Keratinocyte (primary cell): ENCODE results near the gene FLYWCH2. TPM values are rescaled to one million over a fixed set of nuclear protein-coding genes. Genes with fewer than 3 reads are reported as not detected.

ENCODE experiments used
- DNase-seq: peaks from one replicate; pipeline ENCODE4 v3.0.0-alpha.2; 2011; ENCODE audit warnings: low read depth, missing footprints, low spot score
- FAIRE-seq: peaks from 2 replicates; lab custom pipeline; 2011; peaks lifted over from hg19 to GRCh38; lab: Jason Lieb, UNC
- H2AFZ ChIP-seq: 2 replicates; pipeline ENCODE4 v1.6.0; 2012; ENCODE audit warnings: low read length, control low read depth, inconsistent platforms; ENCODE audit not compliant: control insufficient read depth
- H3K27ac ChIP-seq: 2 replicates; pipeline ENCODE4 v1.5.1; 2011; ENCODE audit warnings: low read length; ENCODE audit not compliant: control insufficient read depth, insufficient read depth
- H3K27me3 ChIP-seq: 3 replicates; pipeline ENCODE4 v1.6.0; 2011; ENCODE audit warnings: low read length; ENCODE audit not compliant: control insufficient read depth, insufficient read depth; ENCODE audit errors: extremely low read depth
- H3K36me3 ChIP-seq, 2 experiments: 2 replicates in 1 of 2; 3 replicates in 1 of 2; pipeline ENCODE4 v1.5.1; 2011; ENCODE audit warnings: low read length in 2 of 2, mild to moderate bottlenecking in 1 of 2; ENCODE audit not compliant: control insufficient read depth in 2 of 2, insufficient read depth in 2 of 2; ENCODE audit errors: extremely low read depth in 1 of 2
- H3K4me1 ChIP-seq: 3 replicates; pipeline ENCODE4 v1.5.1; 2011; ENCODE audit warnings: low read length; ENCODE audit not compliant: control insufficient read depth, insufficient read depth; ENCODE audit errors: extremely low read depth
- H3K4me2 ChIP-seq: 3 replicates; pipeline ENCODE4 v1.6.0; 2011; ENCODE audit warnings: low read depth, low read length; ENCODE audit not compliant: control insufficient read depth, insufficient read depth; ENCODE audit errors: extremely low read depth
- H3K4me3 ChIP-seq, 3 experiments: fragments of 200-600 bp in 1 of 3; sonication (generic) in 1 of 3; 2 replicates in 2 of 3; 3 replicates in 1 of 3; pipeline ENCODE4 v1.5.1; 2011 to 2016; ENCODE audit warnings: low read length in 3 of 3, mild to moderate bottlenecking in 3 of 3, control low read depth in 2 of 3, inconsistent platforms in 1 of 3, low read depth in 1 of 3, mixed read lengths in 1 of 3, mixed run types in 1 of 3, moderate library complexity in 1 of 3; ENCODE audit not compliant: control insufficient read depth in 2 of 3, insufficient read depth in 2 of 3; ENCODE audit errors: extremely low read depth in 1 of 3
- H3K79me2 ChIP-seq: 2 replicates; pipeline ENCODE4 v1.6.0; 2012; ENCODE audit warnings: low read length; ENCODE audit not compliant: control insufficient read depth, insufficient read depth
- H3K9ac ChIP-seq: 3 replicates; pipeline ENCODE4 v1.6.0; 2011; ENCODE audit warnings: low read length; ENCODE audit not compliant: control insufficient read depth, insufficient read depth; ENCODE audit errors: extremely low read depth
- H3K9me1 ChIP-seq: 3 replicates; pipeline ENCODE4 v1.6.0; 2011; ENCODE audit warnings: low read length; ENCODE audit not compliant: control insufficient read depth, insufficient read depth; ENCODE audit errors: extremely low read depth
- H3K9me3 ChIP-seq: 2 replicates; pipeline ENCODE4 v1.5.1; 2012; ENCODE audit warnings: low read depth, low read length; ENCODE audit not compliant: control insufficient read depth
- H4K20me1 ChIP-seq: 3 replicates; pipeline ENCODE4 v1.6.0; 2011; ENCODE audit warnings: low read length; ENCODE audit not compliant: control insufficient read depth, insufficient read depth; ENCODE audit errors: extremely low read depth
- CTCF ChIP-seq, 3 experiments: IDR thresholded peaks in 1 of 3; conservative IDR thresholded peaks in 1 of 3; optimal IDR thresholded peaks in 1 of 3; 2 replicates in 2 of 3; 3 replicates in 1 of 3; pipeline versions ENCODE3 to v1.5.1; 2011; ENCODE audit warnings: low read length in 3 of 3, mild to moderate bottlenecking in 3 of 3, moderate library complexity in 2 of 3, control low read depth in 1 of 3, inconsistent platforms in 1 of 3; ENCODE audit not compliant: insufficient read depth in 2 of 3; ENCODE audit errors: extremely low read depth in 1 of 3
- EZH2 ChIP-seq: IDR thresholded peaks from one replicate; pipeline ENCODE4 v1.6.1; 2012; ENCODE audit warnings: inconsistent platforms, mild to moderate bottlenecking, low read length, moderate library complexity
- dilution Hi-C: fragments of 300-500 bp; cut with MboI; formaldehyde crosslinking; loops from one replicate; pipeline ENCODE4 v1.7.0; 2020; ENCODE audit warnings: low sequenced_read_pairs; ENCODE audit not compliant: extremely low pct_ligation_motif_present
- polyA plus RNA-seq, 5 experiments: library from polyadenylated mRNA; depleted of rRNA in 3 of 5; stranded (reverse) in 3 of 5; stranded (forward) in 1 of 5; unstranded in 1 of 5; fragments of >200 nt; gene quantifications; 1 replicate in 1 of 5; 2 replicates in 3 of 5; 3 replicates in 1 of 5; pipeline versions ENCODE4 v1.2.1 to v1.2.3, GENCODE V29; 2011 to 2012; ENCODE audit warnings: missing spikeins in 2 of 5, low read depth in 1 of 5, low replicate concordance in 1 of 5

Gene FLYWCH2
- polyA plus RNA-seq, 1 donor (not counting 4 experiments of a cell fraction or from before 2014, with no cell fraction given) = 10.1 TPM

DNA sequence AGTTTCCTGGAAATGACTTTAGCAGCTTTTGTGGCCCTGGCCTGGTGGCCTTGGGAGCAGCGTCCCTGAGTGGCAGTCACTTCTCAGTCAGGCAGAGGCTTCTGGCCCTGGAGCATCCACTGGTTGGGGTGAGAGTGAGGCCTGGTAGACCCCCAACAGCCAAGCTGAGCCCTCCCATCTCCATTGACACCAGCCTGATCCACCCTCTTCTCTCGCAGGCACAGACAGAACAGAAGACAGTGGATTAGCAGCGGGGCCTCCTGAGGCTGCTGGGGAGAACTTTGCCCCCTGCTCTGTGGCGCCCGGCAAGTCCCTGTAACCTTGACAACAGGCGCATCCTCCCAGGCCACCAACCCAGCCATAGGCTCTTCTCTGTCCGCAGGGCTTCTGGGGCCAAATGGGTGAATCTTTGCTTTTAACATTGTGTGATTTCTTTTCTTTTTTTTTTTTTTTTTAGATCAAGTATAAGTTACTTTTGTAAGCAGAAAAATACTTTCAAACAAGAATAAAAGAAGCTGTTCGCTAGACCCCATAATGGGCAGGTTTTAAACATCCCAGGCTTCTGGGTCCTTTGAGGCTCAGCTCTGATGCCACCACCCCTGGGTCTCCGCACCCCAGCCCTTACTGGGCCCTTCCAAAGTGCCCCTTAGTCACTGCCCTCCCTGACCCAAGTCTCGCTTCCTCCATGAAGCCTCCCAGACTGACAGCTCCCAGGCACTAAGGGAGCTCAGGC is 16.0 kb downstream of the FLYWCH2 start:
- peaks cover 7 to 8% of the 10 kb centered on the region in 2 experiments for H3K36me3 ChIP-seq
- no peak for FAIRE-seq
- no peaks in the 10 kb centered on the region for H3K79me2 ChIP-seq
- TF ChIP-seq CTCF (optimal IDR thresholded peaks at IDR 0.05 in 1 of 3, IDR thresholded peaks at IDR 0.05 in 1 of 3, conservative IDR thresholded peaks at IDR 0.05 in 1 of 3; ENCODE audit: extremely low read depth in 1 of 3, insufficient read depth in 2 of 3, low read length in 3 of 3) = no peak
- TF ChIP-seq EZH2 = no peak
- no peaks in the 10 kb centered on the region for H4K20me1 ChIP-seq
- no peak overlapping the region for H2AFZ ChIP-seq
- no peaks in the 10 kb centered on the region for H3K9me1 ChIP-seq
- H3K9me3 ChIP-seq = no peaks in the 10 kb centered on the region
- no peak overlapping the region for H3K4me2 ChIP-seq
- no peak overlapping the region for H3K27ac ChIP-seq
- H3K4me1 ChIP-seq = peaks cover 3% of the 10 kb centered on the region
- H3K9ac ChIP-seq = no peak overlapping the region
- H3K27me3 ChIP-seq = no peaks in the 10 kb centered on the region
- dilution Hi-C loops = no loop called here
- H3K4me3 ChIP-seq = no peak overlapping the region
- no peak for DNase-seq

GRCh38 chr16:2899564-2900072 is 16.6 kb downstream of the FLYWCH2 start:
- no peak overlapping the region for H3K4me3 ChIP-seq
- H2AFZ ChIP-seq = no peak overlapping the region
- H3K79me2 ChIP-seq = no peaks in the 10 kb centered on the region
- H3K4me2 ChIP-seq = no peak overlapping the region
- FAIRE-seq = no peak
- dilution Hi-C loops = no loop called here
- no peak overlapping the region for H3K27ac ChIP-seq
- H3K4me1 ChIP-seq = peaks cover 4% of the 10 kb centered on the region
- peaks cover 7 to 8% of the 10 kb centered on the region in 2 experiments for H3K36me3 ChIP-seq
- H3K9ac ChIP-seq = no peak overlapping the region
- TF ChIP-seq CTCF (optimal IDR thresholded peaks at IDR 0.05 in 1 of 3, IDR thresholded peaks at IDR 0.05 in 1 of 3, conservative IDR thresholded peaks at IDR 0.05 in 1 of 3; ENCODE audit: extremely low read depth in 1 of 3, insufficient read depth in 2 of 3, low read length in 3 of 3) = no peak
- no peak for TF ChIP-seq EZH2
- H3K27me3 ChIP-seq = no peaks in the 10 kb centered on the region
- H3K9me3 ChIP-seq = no peaks in the 10 kb centered on the region
- no peak for DNase-seq
- no peaks in the 10 kb centered on the region for H4K20me1 ChIP-seq
- no peaks in the 10 kb centered on the region for H3K9me1 ChIP-seq
